ENCODE results near the gene KIF26A.
A peak's percentile ranks its signal among the peaks of the same experiment; 100 is the strongest.

Gene KIF26A

GRCh38 chr14:104144911-104145825 is 6.8 kb downstream of the KIF26A start:
- DNase-seq = no peak

DNA sequence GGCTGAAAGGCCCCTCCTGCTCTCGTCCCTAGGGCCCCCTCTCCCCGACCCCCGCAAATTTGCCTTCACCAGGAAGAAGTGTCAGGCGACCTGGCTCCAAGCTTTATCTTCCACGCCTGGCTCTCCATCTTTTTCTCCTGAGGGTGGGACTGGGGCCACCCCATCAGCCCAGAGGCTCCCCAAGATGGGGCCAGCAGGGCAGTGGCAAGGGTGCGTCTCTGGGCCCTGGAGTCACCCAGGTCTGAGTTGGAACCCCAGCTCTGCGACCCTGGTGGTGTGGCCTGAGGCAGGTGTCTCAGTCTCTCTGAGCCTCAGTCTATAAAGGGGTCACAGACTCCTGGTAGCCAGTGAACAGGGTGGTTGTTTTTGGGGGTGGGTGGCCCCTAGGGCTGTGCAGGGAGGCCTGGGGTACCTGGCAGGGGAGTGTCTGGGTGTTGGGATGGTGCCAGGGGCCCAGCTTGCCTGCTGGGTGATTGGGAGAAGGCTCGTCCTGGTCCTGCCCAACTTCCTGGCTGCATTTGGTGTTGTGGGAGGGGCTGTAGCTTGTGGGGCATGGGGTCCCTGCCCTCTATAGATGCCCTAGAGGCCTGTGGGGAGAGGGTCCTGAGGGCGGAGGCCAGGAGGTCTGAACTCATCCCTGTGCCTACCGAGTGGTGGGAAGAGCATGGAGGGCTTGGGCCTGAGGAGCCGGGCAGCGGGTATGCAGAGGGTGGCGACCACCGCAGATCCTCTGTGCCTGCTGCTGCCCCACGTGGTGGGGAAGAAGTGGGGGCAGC is 7.6 kb downstream of the KIF26A start:
- DNase-seq = no peak

DNA sequence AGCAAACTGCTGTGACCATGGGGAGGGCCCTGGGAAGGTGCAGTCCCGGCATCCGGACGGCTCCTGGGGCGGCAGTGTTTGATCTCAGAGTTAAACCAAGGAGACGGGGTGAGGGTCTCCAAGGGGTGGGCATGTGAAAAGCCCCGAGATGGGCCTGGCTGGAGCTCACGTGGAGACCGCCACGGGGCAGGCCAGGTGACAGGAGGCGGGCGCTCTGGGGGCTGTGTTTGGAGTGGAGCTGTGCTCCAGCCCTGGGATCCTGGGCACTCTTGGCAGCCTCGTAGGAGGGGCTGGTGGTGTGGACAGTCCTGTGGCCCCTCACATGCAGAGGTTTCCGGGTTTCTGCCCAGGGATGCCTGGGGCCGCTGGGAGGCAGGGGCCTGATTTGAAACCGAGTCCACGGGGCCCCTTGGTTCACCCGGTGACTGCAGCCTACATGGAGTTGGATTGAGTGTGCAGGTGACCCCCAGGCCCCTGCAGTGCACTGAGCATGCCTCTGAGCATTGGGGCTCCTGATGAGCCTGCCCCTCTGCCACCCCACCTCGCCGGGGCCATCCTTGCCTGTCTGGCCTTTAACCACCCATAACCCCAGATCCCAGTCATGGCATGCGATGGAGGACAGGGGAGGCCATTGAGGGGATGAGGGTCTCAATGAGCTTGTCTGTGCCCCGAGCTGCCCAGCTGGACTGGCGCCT is 8.4 kb downstream of the KIF26A start:
- DNase-seq = no peak

GRCh38 chr14:104147346-104148125 is 9.1 kb downstream of the KIF26A start:
- no peak for DNase-seq

- no peak for DNase-seq
Observed at GRCh38 chr14:104148433-104149277, 10.3 kb downstream of the KIF26A start.

GRCh38 chr14:104149278-104149595 is 10.8 kb downstream of the KIF26A start:
- no peak for DNase-seq

DNA sequence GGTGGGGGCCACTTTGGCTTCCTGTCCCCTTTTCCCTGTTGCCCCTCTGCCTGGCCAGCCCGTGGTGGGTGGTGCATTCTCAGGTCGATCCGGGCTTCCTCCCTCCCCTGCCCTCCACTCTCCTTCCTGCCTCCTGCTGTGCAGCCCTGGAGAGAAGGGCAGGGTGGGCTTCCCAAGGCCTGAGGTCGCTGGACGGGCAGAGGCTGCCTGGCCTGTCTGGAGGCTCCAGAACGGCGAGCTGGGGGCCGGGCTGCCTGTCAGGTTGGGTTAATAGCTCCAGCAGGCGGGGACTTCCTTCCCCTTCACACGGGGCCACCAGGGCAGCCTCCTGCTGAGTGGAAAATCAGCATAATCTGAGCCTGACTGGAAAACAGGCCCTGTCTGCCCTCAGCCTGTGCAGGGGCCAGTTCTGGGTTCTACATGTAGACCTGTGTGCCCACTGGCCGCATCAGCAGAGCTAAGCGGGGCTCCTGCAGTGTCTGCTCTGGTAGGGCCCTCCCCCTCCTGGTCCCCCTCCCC is 11.3 kb downstream of the KIF26A start:
- peak; percentile 61 for DNase-seq

- DNase-seq = peak; percentile 90
Observed at GRCh38 chr14:104150136-104151025, 12.0 kb downstream of the KIF26A start.

GRCh38 chr14:104151026-104151381 is 12.6 kb downstream of the KIF26A start:
- DNase-seq = no peak

DNA sequence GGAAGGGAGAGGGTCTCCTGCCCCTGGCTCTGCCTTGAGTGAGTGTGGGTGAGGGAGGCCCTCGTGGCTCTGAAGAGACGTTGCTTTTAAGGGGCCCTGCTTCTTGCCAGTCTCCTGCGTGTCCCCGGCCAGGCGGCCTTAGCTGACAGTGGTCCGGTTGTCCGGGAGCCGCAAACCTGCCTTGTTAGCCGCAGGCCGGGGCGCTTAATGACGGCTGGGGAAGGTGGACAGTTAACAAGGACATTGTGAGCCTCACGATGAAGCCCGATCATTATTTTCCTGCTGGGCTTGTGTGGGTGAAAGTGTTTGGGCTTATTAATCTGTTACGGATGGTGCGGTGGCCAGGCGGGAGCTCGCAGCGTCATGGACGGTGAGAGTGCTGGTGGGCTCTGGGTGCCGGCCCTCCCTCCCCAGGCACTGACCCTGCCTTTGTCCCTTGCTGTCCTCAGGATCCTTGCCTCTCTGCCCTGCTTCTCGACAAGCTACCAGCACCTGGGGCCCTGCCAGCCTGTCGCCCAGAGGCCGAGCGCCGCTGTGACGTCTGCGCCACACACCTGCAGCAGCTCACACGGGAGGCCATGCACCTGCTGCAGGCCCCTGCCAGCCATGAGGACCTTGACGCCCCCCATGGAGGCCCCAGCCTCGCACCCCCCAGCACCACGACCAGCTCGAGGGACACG is 13.3 kb downstream of the KIF26A start:
- no peak for DNase-seq

DNA sequence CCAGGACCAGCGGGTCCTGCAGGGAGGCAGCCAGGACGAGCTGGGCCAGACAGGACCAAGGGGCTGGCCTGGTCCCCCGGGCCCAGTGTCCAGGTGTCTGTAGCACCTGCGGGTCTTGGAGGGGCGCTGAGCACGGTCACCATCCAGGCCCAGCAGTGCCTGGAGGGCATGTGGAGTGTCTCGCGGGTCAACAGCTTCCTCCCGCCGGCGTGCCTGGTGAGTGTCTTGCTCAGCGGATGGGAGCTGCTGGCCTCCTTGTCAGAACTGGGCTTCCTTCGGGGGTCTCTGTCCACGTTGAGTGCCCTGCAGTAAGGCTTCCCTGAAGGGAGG is 13.8 kb downstream of the KIF26A start:
- no peak for DNase-seq

GRCh38 chr14:104152686-104153393 is 14.5 kb downstream of the KIF26A start:
- DNase-seq = no peak

DNA sequence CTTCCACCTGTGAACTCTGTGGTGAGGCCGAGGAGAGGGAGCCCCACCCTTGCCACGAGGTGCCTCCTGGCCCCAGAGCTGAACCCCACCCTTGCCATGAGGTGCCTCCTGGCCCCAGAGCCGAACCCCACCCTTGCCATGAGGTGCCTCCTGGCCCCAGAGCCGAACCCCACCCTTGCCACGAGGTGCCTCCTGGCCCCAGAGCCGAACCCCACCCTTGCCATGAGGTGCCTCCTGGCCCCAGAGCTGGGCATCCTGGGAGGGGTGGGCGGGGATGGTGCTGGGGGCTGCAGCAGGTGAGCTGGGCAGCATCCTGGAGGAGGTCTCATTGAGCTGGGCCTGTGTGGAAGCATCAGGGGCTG is 15.0 kb downstream of the KIF26A start:
- peak; percentile 44 for DNase-seq

GRCh38 chr14:104154246-104154645 is 15.9 kb downstream of the KIF26A start:
- DNase-seq = no peak

DNA sequence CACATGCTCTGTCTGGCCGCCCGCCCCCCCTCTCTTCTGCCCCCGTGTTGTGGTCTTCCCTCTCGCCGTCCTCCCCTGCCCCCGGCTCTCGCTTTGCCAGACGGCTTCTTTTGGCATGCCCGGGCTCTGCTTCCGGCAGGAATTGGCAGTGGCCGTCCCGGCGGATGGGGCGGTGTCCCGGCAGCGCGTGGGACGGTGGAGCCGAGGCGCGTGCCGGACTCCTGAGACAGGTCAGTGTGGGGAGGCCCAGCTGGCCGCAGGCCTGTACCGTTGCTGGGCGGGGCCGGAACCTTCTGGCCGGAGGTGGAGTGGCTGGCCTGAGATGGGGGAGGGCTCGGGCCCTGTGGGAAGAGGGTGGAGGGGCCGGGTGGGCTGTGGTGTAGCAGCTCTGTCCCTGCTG is 17.1 kb downstream of the KIF26A start:
- no peak for DNase-seq

- no peak for DNase-seq
Observed at GRCh38 chr14:104156142-104156541, 17.8 kb downstream of the KIF26A start.

DNA sequence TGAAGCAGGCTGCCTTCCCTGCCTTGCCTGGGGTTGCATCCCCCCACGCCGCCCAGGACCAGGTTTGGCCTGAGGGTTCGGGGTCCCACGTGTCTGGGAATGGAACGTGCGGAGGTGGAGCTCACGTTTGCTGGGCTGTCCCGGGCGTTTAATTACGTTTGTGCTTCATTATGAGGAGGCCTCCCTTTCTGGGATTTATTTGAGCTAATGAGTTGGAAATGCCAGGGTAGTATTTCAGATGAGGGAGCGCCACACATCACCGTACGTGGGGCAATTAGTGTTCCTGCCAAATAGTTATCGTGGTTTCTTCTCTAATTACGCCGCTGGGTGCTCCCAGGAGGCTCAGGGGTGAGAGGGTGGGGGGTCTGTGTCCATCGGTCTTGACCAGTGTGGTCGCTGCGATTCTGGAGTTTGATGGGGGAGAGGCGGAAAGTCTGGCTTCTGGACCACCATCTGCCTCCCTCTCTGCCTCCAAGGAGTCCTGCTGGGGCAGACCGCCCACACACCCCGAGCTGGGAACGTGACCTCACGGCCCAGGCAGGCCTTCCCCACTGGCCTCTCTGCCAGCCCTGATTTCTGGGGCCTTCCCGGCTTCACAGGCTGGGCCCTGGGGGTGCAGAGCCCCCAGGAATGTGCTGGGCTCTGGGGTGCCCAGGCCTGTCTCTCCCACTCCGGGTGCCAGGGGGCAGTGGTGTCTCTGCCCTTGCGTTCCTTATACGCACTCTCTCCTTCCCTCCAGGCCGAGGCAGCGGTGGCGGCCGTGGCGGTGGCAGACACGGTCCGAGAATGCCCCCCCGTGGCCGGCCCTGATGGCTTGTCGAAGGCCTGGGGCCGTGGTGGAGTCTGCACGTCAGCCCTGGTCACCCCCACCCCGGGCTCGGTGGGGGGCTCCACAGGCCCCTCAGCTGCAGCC is 18.9 kb downstream of the KIF26A start:
- DNase-seq = no peak
